Prostate gland (tissue), 2 donors: ENCODE data around the gene WNT3.
"Not testable (repeated sequence)": the region's sequence is repeated elsewhere in the genome, so short reads cannot be mapped to it uniquely, and the experiment has no call there.

Source experiments
- CTCF ChIP-seq, 4 experiments: fragments of 200-600 bp in 2 of 4; fragments of 450-650 bp in 2 of 4; sonication (generic) in 2 of 4; IDR thresholded peaks; 1 replicate in 3 of 4; 2 replicates in 1 of 4; pipeline ENCODE4 v1.5.1; 2016 to 2019; ENCODE audit warnings: antibody characterized with exemption in 4 of 4, mild to moderate bottlenecking in 2 of 4, moderate library complexity in 2 of 4
- POLR2A ChIP-seq: fragments of 450-650 bp; IDR thresholded peaks from one replicate; pipeline ENCODE4 v1.6.1; 2016; ENCODE audit warnings: antibody characterized with exemption, mild to moderate bottlenecking
- POLR2AphosphoS5 ChIP-seq: sonication (generic); formaldehyde crosslinking; IDR thresholded peaks from one replicate; pipeline ENCODE4 v1.6.1; 2017; ENCODE audit warnings: antibody characterized with exemption

GRCh38 chr17:46768896-46769295 lies 49.6 kb downstream of the WNT3 start:
- TF ChIP-seq CTCF (IDR thresholded peaks at IDR 0.05); POLR2A; POLR2AphosphoS5: not testable (repeated sequence)
